ENCODE data around the gene PDZD2. TPM values are rescaled to one million over a fixed set of nuclear protein-coding genes. Genes with fewer than 3 reads are reported as not detected.

PDZD2 gene
- total RNA-seq, 3 donors from 2014 or later (not counting 1 experiment from before 2014, with no cell fraction given): 0.50 to 1.3 (median 0.66) TPM

DNA sequence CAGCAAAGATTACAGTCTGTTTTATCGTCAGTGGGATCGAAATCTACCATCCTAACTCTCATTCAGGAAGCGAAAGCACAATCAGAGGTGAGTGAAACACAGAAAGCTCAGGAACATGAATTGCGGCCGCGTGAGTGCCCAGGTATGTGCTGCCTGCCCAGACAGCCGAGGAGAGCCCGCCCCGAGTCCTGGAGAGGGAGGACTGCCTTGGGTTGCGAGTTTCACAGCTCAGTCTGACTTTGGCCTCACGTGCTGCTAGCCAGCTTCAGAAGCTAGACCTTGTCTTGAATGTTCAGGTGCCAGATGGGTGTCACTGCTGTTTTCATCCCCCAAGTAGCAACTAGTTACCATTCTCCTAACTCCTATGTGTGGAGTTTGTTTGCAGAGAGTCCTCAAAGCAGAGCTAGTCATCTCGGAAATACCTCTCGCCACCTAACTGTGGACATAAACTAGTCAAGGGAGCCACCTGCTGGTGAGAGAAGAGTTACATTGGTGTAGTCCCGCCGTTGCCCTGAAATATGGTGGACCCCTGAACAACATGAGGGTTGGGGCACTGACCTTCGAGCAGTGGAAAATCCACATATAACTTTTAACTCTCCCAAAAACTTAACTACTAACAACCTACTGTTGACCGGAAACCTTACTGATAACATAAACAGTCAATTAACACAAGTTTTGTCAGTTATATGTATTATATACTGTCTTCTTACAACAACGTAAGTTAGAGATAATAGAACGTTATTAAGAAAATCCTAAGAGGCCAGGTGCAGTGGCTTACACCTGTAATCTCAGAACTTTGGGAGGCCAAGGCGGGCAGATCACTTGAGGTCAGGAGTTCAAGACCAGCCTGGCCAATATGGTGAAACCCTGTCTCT is 454.2 kb downstream of the PDZD2 start:
- H3K27ac Mint-ChIP-seq: peak overlapping the region; percentile 29 to 42
- H3K4me1 ChIP-seq (ENCODE audit: control insufficient read depth, insufficient read depth, low read length): no peaks in the 10 kb centered on the region
- H3K9me3 ChIP-seq (ENCODE audit: control insufficient read depth, insufficient read depth, low read length): no peaks in the 10 kb centered on the region
- DNase-seq: peak; percentile 29 to 82
- no peaks in the 10 kb centered on the region for H3K27me3 Mint-ChIP-seq (ENCODE audit: low read depth in 2 of 2)
- H3K36me3 ChIP-seq (ENCODE audit: control insufficient read depth, insufficient read depth, low read length): peaks cover under 1% of the 10 kb centered on the region
- H3K9me3 Mint-ChIP-seq: no peaks in the 10 kb centered on the region
- WGBS (ENCODE audit: insufficient coverage): 70% methylated on average over 19 of the region's 20 CpGs
- no peak overlapping the region for H3K4me3 ChIP-seq (ENCODE audit: low read length)
- H3K27me3 ChIP-seq (ENCODE audit: control insufficient read depth, insufficient read depth, low read length): no peaks in the 10 kb centered on the region
- no peaks in the 10 kb centered on the region for H3K36me3 Mint-ChIP-seq
- ATAC-seq: peak; percentile 80 to 91 (median 88)
- intact Hi-C loops (cut with micrococcal nuclease): loop anchor here (1.0 to 5.0 kb wide), 3 partner anchors 268 to 561 kb away; partner anchors contain the start of genes C5orf22 and DROSHA
- H3K27ac ChIP-seq (ENCODE audit: low read length): no peak overlapping the region
- peaks cover 5 to 6% of the 10 kb centered on the region in 2 donors for H3K4me1 Mint-ChIP-seq
- no peak overlapping the region for H3K4me3 Mint-ChIP-seq
- TF ChIP-seq, protein P1, sequence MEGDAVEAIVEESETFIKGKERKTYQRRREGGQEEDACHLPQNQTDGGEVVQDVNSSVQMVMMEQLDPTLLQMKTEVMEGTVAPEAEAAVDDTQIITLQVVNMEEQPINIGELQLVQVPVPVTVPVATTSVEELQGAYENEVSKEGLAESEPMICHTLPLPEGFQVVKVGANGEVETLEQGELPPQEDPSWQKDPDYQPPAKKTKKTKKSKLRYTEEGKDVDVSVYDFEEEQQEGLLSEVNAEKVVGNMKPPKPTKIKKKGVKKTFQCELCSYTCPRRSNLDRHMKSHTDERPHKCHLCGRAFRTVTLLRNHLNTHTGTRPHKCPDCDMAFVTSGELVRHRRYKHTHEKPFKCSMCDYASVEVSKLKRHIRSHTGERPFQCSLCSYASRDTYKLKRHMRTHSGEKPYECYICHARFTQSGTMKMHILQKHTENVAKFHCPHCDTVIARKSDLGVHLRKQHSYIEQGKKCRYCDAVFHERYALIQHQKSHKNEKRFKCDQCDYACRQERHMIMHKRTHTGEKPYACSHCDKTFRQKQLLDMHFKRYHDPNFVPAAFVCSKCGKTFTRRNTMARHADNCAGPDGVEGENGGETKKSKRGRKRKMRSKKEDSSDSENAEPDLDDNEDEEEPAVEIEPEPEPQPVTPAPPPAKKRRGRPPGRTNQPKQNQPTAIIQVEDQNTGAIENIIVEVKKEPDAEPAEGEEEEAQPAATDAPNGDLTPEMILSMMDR (IDR thresholded peaks at IDR 0.05): peak; percentile 74

DNA sequence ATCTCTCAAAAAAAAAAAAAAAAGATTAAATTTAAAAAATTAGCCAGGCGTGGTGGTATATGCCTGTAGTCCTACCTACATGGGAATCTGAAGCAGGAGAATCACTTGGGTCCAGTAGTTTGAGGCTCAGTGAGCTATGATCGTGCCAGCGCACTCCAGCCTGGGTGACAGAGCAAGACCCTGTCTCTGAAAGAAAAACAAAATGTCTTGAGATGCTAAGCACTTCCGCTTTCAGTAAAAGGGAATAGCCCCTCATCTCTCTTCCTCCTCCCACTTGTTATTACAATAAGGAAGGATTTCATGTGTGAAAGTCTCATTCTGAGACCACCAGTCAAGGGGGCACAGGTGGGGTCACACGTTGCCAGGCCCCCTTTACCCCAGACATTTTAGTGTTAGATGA is 455.8 kb downstream of the PDZD2 start:
- Histone ChIP-seq H3K4me3 (ENCODE audit: low read length) (no peak overlapping the region), H3K9me3 (ENCODE audit: control insufficient read depth, insufficient read depth, low read length) (no peaks in the 10 kb centered on the region), H3K27ac (ENCODE audit: low read length) (no peak overlapping the region), H3K4me1 (ENCODE audit: control insufficient read depth, insufficient read depth, low read length) (no peaks in the 10 kb centered on the region), H3K27me3 (ENCODE audit: control insufficient read depth, insufficient read depth, low read length) (no peaks in the 10 kb centered on the region), H3K36me3 (ENCODE audit: control insufficient read depth, insufficient read depth, low read length) (peaks cover 12% of the 10 kb centered on the region)
- no peaks in the 10 kb centered on the region for H3K27me3 Mint-ChIP-seq (ENCODE audit: low read depth in 2 of 2)
- TF ChIP-seq, protein P1 (IDR thresholded peaks at IDR 0.05): no peak
- no peaks in the 10 kb centered on the region for H3K36me3 Mint-ChIP-seq
- WGBS (ENCODE audit: insufficient coverage): 94% methylated on average over 3 of the region's 5 CpGs
- DNase-seq (no peak), ATAC-seq (no peak)
- intact Hi-C loops (cut with micrococcal nuclease): loop anchor here (5.0 kb wide), 1 partner anchor 562 kb away; the partner anchor contains the start of genes C5orf22 and DROSHA
- H3K4me1 Mint-ChIP-seq: peaks cover 5 to 6% of the 10 kb centered on the region in 2 donors
- no peaks in the 10 kb centered on the region for H3K9me3 Mint-ChIP-seq
- no peak overlapping the region for H3K27ac Mint-ChIP-seq
- H3K4me3 Mint-ChIP-seq: no peak overlapping the region

DNA sequence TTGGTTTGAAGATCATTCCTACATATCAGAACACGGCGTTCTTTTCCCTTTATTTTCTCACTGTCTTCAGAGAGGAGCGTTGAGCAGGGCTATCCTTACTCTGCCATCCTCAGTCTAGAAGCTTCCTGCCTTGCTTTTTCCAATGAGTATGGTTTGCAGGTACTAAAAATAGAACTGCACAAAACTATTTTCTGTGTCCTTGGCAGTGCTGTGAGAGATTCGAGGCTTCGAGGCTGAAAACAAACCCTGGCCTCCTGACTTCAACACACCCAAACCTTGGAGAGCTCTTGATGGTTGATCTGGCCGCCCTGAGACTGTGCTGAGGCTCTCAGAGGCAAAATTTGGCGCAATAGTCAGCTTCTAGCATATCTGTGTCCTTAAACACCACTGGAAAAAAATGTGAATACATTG is 456.3 kb downstream of the PDZD2 start:
- Mint-ChIP-seq H3K4me3 (no peak overlapping the region), H3K4me1 (peaks cover 5 to 6% of the 10 kb centered on the region in 2 donors), H3K27ac (no peak overlapping the region), H3K27me3 (ENCODE audit: low read depth in 2 of 2) (no peaks in the 10 kb centered on the region), H3K9me3 (no peaks in the 10 kb centered on the region), H3K36me3 (no peaks in the 10 kb centered on the region)
- Histone ChIP-seq H3K4me1 (ENCODE audit: control insufficient read depth, insufficient read depth, low read length) (no peaks in the 10 kb centered on the region), H3K27me3 (ENCODE audit: control insufficient read depth, insufficient read depth, low read length) (no peaks in the 10 kb centered on the region), H3K27ac (ENCODE audit: low read length) (no peak overlapping the region), H3K36me3 (ENCODE audit: control insufficient read depth, insufficient read depth, low read length) (peaks cover 17% of the 10 kb centered on the region), H3K9me3 (ENCODE audit: control insufficient read depth, insufficient read depth, low read length) (no peaks in the 10 kb centered on the region), H3K4me3 (ENCODE audit: low read length) (no peak overlapping the region)
- TF ChIP-seq, protein P1 (IDR thresholded peaks at IDR 0.05): no peak
- ATAC-seq: no peak
- intact Hi-C loops (cut with micrococcal nuclease): no loop called here
- WGBS (ENCODE audit: insufficient coverage): 67% methylated on average over 6 of the region's 7 CpGs
- no peak for DNase-seq

Data from natural killer cell (primary cell).